Mesothelial cell of epicardium (in vitro differentiated cells): ENCODE results near the gene SPRED2. TPM values are rescaled to one million over a fixed set of nuclear protein-coding genes. Genes with fewer than 3 reads are reported as not detected.

Source experiments
- DNase-seq, 2 experiments: peaks; one replicate each; pipeline ENCODE4 v3.0.0; 2021; ENCODE audit warnings: low spot score in 2 of 2; ENCODE audit not compliant: unreplicated experiment in 2 of 2
- H3K27ac Mint-ChIP-seq: 2 replicates; pipeline ENCODE4 v1.8.0; 2021; ENCODE audit warnings: mixed read lengths
- H3K27me3 Mint-ChIP-seq: 2 replicates; pipeline ENCODE4 v1.8.0; 2021; ENCODE audit warnings: low read depth, mixed read lengths
- H3K36me3 Mint-ChIP-seq: 2 replicates; pipeline ENCODE4 v1.8.0; 2021; ENCODE audit warnings: mixed read lengths
- H3K4me1 Mint-ChIP-seq: 2 replicates; pipeline ENCODE4 v1.8.0; 2021; ENCODE audit warnings: mixed read lengths
- H3K4me3 Mint-ChIP-seq: 2 replicates; pipeline ENCODE4 v1.8.0; 2021; ENCODE audit warnings: mild to moderate bottlenecking, moderate library complexity, mixed read lengths
- H3K9me3 Mint-ChIP-seq: 2 replicates; pipeline ENCODE4 v1.8.0; 2021; ENCODE audit warnings: mixed read lengths
- total RNA-seq: library from RNA; stranded (reverse); gene quantifications from 3 replicates; pipeline ENCODE4 v1.2.1, GENCODE V29; 2021
- TF ChIP-seq, protein P1 (sequence below): fragments of 200-600 bp; sonication (generic); IDR thresholded peaks from one replicate; pipeline ENCODE4 v1.5.0; 2021; ENCODE audit warnings: antibody characterized with exemption; ENCODE audit not compliant: unreplicated experiment

The SPRED2 gene
- total RNA-seq, 1 donor from 2014 or later: 31.5 TPM

DNA sequence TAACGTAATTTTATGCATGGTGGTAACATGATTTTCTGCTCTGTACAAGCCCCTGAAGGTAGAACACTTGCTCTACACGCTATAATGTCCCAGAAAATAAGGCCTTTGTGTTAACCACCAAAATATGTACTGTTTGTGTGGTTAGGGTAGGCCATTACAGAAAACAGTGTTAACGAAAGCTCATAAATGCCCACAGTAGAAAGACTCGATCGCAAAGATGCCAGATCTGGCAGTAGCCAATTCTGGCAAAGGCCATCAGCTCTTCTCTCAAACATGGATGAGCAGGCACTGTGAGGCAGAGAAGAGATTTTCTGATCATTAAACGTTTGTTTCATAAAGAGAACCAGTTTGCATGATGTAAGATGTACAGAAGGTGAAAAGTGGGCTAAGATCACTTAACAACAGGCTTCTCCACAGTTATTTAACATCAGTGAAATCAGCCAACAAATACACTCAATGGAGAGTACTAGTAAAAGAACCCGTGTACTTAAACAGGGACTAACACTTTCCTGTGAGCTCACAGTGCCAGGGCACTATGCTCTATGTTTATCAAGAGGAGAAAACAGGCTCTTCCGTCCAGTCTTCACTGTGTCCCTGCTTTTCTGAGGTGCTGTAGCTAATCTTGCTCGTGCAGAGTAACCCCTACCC lies 80.3 kb downstream of the SPRED2 start:
- Mint-ChIP-seq H3K4me3 (no peak overlapping the region), H3K4me1 (peaks cover 58% of the 10 kb centered on the region), H3K27me3 (no peaks in the 10 kb centered on the region), H3K9me3 (no peaks in the 10 kb centered on the region), H3K36me3 (no peaks in the 10 kb centered on the region), H3K27ac (peak overlapping the region; percentile 14)
- TF ChIP-seq, protein P1, sequence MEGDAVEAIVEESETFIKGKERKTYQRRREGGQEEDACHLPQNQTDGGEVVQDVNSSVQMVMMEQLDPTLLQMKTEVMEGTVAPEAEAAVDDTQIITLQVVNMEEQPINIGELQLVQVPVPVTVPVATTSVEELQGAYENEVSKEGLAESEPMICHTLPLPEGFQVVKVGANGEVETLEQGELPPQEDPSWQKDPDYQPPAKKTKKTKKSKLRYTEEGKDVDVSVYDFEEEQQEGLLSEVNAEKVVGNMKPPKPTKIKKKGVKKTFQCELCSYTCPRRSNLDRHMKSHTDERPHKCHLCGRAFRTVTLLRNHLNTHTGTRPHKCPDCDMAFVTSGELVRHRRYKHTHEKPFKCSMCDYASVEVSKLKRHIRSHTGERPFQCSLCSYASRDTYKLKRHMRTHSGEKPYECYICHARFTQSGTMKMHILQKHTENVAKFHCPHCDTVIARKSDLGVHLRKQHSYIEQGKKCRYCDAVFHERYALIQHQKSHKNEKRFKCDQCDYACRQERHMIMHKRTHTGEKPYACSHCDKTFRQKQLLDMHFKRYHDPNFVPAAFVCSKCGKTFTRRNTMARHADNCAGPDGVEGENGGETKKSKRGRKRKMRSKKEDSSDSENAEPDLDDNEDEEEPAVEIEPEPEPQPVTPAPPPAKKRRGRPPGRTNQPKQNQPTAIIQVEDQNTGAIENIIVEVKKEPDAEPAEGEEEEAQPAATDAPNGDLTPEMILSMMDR: no peak
- DNase-seq: no peak

DNA sequence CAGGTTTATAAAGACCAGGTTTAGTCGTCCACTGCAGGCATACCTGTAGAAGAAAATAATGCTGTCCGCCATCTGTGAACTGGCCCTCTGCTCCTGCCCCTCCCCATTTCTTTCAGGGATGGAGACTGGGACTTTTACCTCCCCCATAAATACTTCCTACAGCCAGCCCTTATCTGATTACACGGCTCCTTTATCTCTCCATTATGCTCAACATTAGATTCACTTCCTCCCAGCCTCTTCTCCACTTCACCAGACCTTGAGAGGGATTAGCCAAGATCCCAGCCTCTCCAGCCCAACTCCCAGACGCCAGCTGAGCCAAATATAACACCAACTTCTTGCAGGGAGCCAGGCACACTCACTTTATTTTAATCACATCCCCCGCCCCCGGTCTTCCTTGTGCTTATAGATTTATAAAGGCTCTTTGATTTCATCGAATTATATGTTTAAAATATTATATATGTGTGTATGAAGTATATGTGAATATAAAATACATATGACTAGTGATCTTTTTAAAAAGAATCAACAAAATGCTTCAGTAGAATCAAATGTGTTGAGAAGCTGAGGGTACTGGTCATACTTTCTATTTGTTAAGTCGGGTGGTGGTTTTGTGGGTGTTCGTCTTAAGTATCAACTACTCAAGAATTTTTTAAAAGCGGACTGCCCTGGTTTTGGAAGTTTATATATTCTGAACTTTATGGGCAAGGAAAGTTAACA lies 81.0 kb downstream of the SPRED2 start:
- peaks cover 58% of the 10 kb centered on the region for H3K4me1 Mint-ChIP-seq
- no peaks in the 10 kb centered on the region for H3K9me3 Mint-ChIP-seq
- no peaks in the 10 kb centered on the region for H3K36me3 Mint-ChIP-seq
- H3K4me3 Mint-ChIP-seq: no peak overlapping the region
- TF ChIP-seq, protein P1: no peak
- no peaks in the 10 kb centered on the region for H3K27me3 Mint-ChIP-seq
- peak overlapping the region; percentile 24 for H3K27ac Mint-ChIP-seq
- no peak for DNase-seq

GRCh38 chr2:65350651-65351056 lies 81.7 kb downstream of the SPRED2 start:
- TF ChIP-seq, protein P1: peak; percentile 52
- Mint-ChIP-seq H3K36me3 (no peaks in the 10 kb centered on the region), H3K4me3 (no peak overlapping the region), H3K9me3 (no peaks in the 10 kb centered on the region), H3K4me1 (peaks cover 52% of the 10 kb centered on the region), H3K27me3 (no peaks in the 10 kb centered on the region), H3K27ac (peak overlapping the region; percentile 79)
- DNase-seq: no peak

GRCh38 chr2:65349863-65350262 lies 82.5 kb downstream of the SPRED2 start:
- TF ChIP-seq, protein P1: no peak
- Mint-ChIP-seq H3K4me3 (no peak overlapping the region), H3K36me3 (no peaks in the 10 kb centered on the region), H3K9me3 (no peaks in the 10 kb centered on the region), H3K4me1 (peaks cover 44% of the 10 kb centered on the region), H3K27ac (peak overlapping the region; percentile 79), H3K27me3 (no peaks in the 10 kb centered on the region)
- peak; percentile 58 to 68 for DNase-seq

GRCh38 chr2:65347913-65348312 lies 84.5 kb downstream of the SPRED2 start:
- Mint-ChIP-seq H3K27ac (no peak overlapping the region), H3K4me1 (peaks cover 36% of the 10 kb centered on the region)

More at GRCh38 chr2:65347913-65348312, 84.5 kb downstream of the SPRED2 start:
- Mint-ChIP-seq H3K4me3 (no peak overlapping the region), H3K27me3 (no peaks in the 10 kb centered on the region), H3K36me3 (no peaks in the 10 kb centered on the region), H3K9me3 (no peaks in the 10 kb centered on the region)
- DNase-seq: no peak
- TF ChIP-seq, protein P1: no peak
